Measurements from ENCODE around the gene ST3GAL4.

Gene ST3GAL4

GRCh38 chr11:126387857-126388256, 32.4 kb downstream of the ST3GAL4 start:
- 0 out of 2 replicates have a peak, but pooled peaks have one; percentile 20 for TF ChIP-seq NFIC (IDR thresholded peaks at IDR 0.05)
- TF ChIP-seq YY1 (IDR thresholded peaks at IDR 0.05; ENCODE audit: low read depth), result no peak

GRCh38 chr11:126390272-126390867, 34.9 kb downstream of the ST3GAL4 start:
- no peak for TF ChIP-seq EP300 (IDR thresholded peaks at IDR 0.05; ENCODE audit: borderline replicate concordance)

- TF ChIP-seq FOXM1 (IDR thresholded peaks at IDR 0.05; ENCODE audit: borderline replicate concordance, low read depth) (no peak), RAD21 (IDR thresholded peaks at IDR 0.05; ENCODE audit: low read depth) (no peak), ZBTB7A (IDR thresholded peaks at IDR 0.05; ENCODE audit: low read depth) (no peak), TCF12 (IDR thresholded peaks at IDR 0.05; ENCODE audit: low read depth) (no peak), TAF1 (IDR thresholded peaks at IDR 0.05; ENCODE audit: low read depth) (no peak), USF1 (IDR thresholded peaks at IDR 0.05) (no peak), EP300 (IDR thresholded peaks at IDR 0.05; ENCODE audit: borderline replicate concordance) (no peak), REST (IDR thresholded peaks at IDR 0.05; ENCODE audit: low read depth) (no peak), NFIC (IDR thresholded peaks at IDR 0.05) (no peak), CEBPB (IDR thresholded peaks at IDR 0.05) (no peak), TEAD4 (IDR thresholded peaks at IDR 0.05) (no peak), MAX (IDR thresholded peaks at IDR 0.05) (no peak), YY1 (IDR thresholded peaks at IDR 0.05; ENCODE audit: low read depth) (no peak), CREB1 (IDR thresholded peaks at IDR 0.05; ENCODE audit: low read depth) (no peak), EGR1 (IDR thresholded peaks at IDR 0.05) (no peak)
Observed at GRCh38 chr11:126391286-126391954, 35.9 kb downstream of the ST3GAL4 start.

- no peak for TF ChIP-seq RAD21 (IDR thresholded peaks at IDR 0.05; ENCODE audit: low read depth)
- no peak for TF ChIP-seq USF1 (IDR thresholded peaks at IDR 0.05)
- TF ChIP-seq EP300 (IDR thresholded peaks at IDR 0.05; ENCODE audit: borderline replicate concordance), result no peak
- TF ChIP-seq MAX (IDR thresholded peaks at IDR 0.05), result no peak
- TF ChIP-seq CREB1 (IDR thresholded peaks at IDR 0.05; ENCODE audit: low read depth), result no peak
- no peak for TF ChIP-seq CEBPB (IDR thresholded peaks at IDR 0.05)
- TF ChIP-seq YY1 (IDR thresholded peaks at IDR 0.05; ENCODE audit: low read depth), result no peak
- no peak for TF ChIP-seq REST (IDR thresholded peaks at IDR 0.05; ENCODE audit: low read depth)
- no peak for TF ChIP-seq ZBTB7A (IDR thresholded peaks at IDR 0.05; ENCODE audit: low read depth)
- TF ChIP-seq FOXM1 (IDR thresholded peaks at IDR 0.05; ENCODE audit: borderline replicate concordance, low read depth), result no peak
- TF ChIP-seq TEAD4 (IDR thresholded peaks at IDR 0.05), result no peak
- no peak for TF ChIP-seq NFIC (IDR thresholded peaks at IDR 0.05)
- no peak for TF ChIP-seq TAF1 (IDR thresholded peaks at IDR 0.05; ENCODE audit: low read depth)
- TF ChIP-seq TCF12 (IDR thresholded peaks at IDR 0.05; ENCODE audit: low read depth), result no peak
- TF ChIP-seq EGR1 (IDR thresholded peaks at IDR 0.05), result no peak
Observed at GRCh38 chr11:126391970-126392632, 36.6 kb downstream of the ST3GAL4 start.

- no peak for TF ChIP-seq NFIC (IDR thresholded peaks at IDR 0.05)
- no peak for TF ChIP-seq CEBPB (IDR thresholded peaks at IDR 0.05)
- no peak for TF ChIP-seq FOXM1 (IDR thresholded peaks at IDR 0.05; ENCODE audit: borderline replicate concordance, low read depth)
- TF ChIP-seq REST (IDR thresholded peaks at IDR 0.05; ENCODE audit: low read depth), result no peak
- no peak for TF ChIP-seq MAX (IDR thresholded peaks at IDR 0.05)
- no peak for TF ChIP-seq RAD21 (IDR thresholded peaks at IDR 0.05; ENCODE audit: low read depth)
- no peak for TF ChIP-seq TEAD4 (IDR thresholded peaks at IDR 0.05)
- no peak for TF ChIP-seq YY1 (IDR thresholded peaks at IDR 0.05; ENCODE audit: low read depth)
- no peak for TF ChIP-seq CREB1 (IDR thresholded peaks at IDR 0.05; ENCODE audit: low read depth)
- TF ChIP-seq EP300 (IDR thresholded peaks at IDR 0.05; ENCODE audit: borderline replicate concordance), result no peak
- no peak for TF ChIP-seq USF1 (IDR thresholded peaks at IDR 0.05)
Observed at GRCh38 chr11:126392633-126393013, 37.1 kb downstream of the ST3GAL4 start.

All from Ishikawa (cell line).